Left lung (tissue), 14 donors: ENCODE data around the gene IKBKE. TPM values are rescaled to one million over a fixed set of nuclear protein-coding genes. Genes with fewer than 3 reads are reported as not detected.

ENCODE experiments used
- ATAC-seq: fragments of 200-7000 bp; cut with Tn5 transposase; one replicate; pipeline ENCODE4 v1.9.1; 2020; ENCODE audit warnings: moderate library complexity
- DNase-seq, 4 donors: peaks; one replicate each; pipeline ENCODE4 v3.0.0-alpha.2; 2013 to 2020
- H3K27ac ChIP-seq, 2 donors: fragments of 200-600 bp; sonication (generic) in 1 of 2; one replicate each; pipeline versions ENCODE4 v1.5.0 to v1.8.0; 2020 to 2021
- H3K27me3 ChIP-seq, 2 donors: fragments of 200-600 bp; sonication (generic) in 1 of 2; one replicate each; pipeline versions ENCODE4 v1.5.0 to v1.8.0; 2020 to 2021
- H3K36me3 ChIP-seq, 2 donors: fragments of 200-600 bp; sonication (generic) in 1 of 2; one replicate each; pipeline versions ENCODE4 v1.5.0 to v1.8.0; 2020 to 2021
- H3K4me1 ChIP-seq, 2 donors: fragments of 200-600 bp; one replicate each; pipeline ENCODE4 v1.8.0; 2021
- H3K4me3 ChIP-seq, 2 donors: fragments of 200-600 bp; sonication (generic) in 1 of 2; one replicate each; pipeline versions ENCODE4 v1.5.0 to v1.8.0; 2020 to 2021; ENCODE audit warnings: mild to moderate bottlenecking in 1 of 2
- H3K9me3 ChIP-seq, 2 donors: fragments of 200-600 bp; sonication (generic) in 1 of 2; one replicate each; pipeline versions ENCODE4 v1.5.0 to v1.8.0; 2020 to 2021
- CTCF ChIP-seq, 2 donors: fragments of 200-600 bp; sonication (generic) in 1 of 2; IDR thresholded peaks; one replicate each; pipeline versions ENCODE4 v1.5.0 to v1.8.0; 2021; ENCODE audit warnings: antibody characterized with exemption in 2 of 2
- intact Hi-C, 2 donors: fragments of 100-400 bp; cut with DNase I; formaldehyde crosslinking; loops; one replicate each; pipeline versions ENCODE4 v1.11.2 to v1.14.2; 2022
- long read RNA-seq, 12 donors: library from polyadenylated mRNA in 2 of 12; unstranded in 2 of 12; transcript quantifications; one replicate each; pipeline ENCODE4 v2.0.0 and lab custom pipeline, GENCODE V29; 2019 to 2026
- polyA plus RNA-seq, 6 donors: library from polyadenylated mRNA; unstranded; fragments of 120-200 nt; gene quantifications; one replicate each; pipeline ENCODE4 v1.2.1, GENCODE V29; 2013; ENCODE audit not compliant: insufficient read length in 6 of 6
- total RNA-seq, 2 donors: library from RNA; stranded (reverse); fragmentation: NEBNext Ultra II Directional; extraction: Animal tissue kit (Norgen Biotek cat#: 25700); gene quantifications; one replicate each; pipeline ENCODE4 v1.2.1, GENCODE V29; 2021
- donor health status: DM: no; HTN: yes; CAD: no.
- donor health status: DM: no; HTN: no; CAD: no.

Gene IKBKE
- total RNA-seq (10 to 100 TPM in 1 of 2 donors, 1 to 10 TPM in 1; 8.7 to 17.8 TPM), polyA plus RNA-seq (1 to 10 TPM; 4.7 to 9.4 (median 6.7) TPM)
- long read RNA-seq, donor 1, partial matches to known transcripts: 0 of 5 reads
- long read RNA-seq, donor 1, other reads (novel, unspliced or antisense): 0 of 5 reads
- long read RNA-seq, donor 2: 0 reads
- long read RNA-seq, donor 3: 0 reads
- long read RNA-seq, donor 4, partial matches to known transcripts: 0 of 3 reads
- long read RNA-seq, donor 4, other reads (novel, unspliced or antisense): 3 of 3 reads
- long read RNA-seq, donor 5: 0 reads
- long read RNA-seq, donor 6, partial matches to known transcripts: 0 of 1 reads
- long read RNA-seq, donor 6, other reads (novel, unspliced or antisense): 0 of 1 reads
- long read RNA-seq, donor 7: 0 reads
- long read RNA-seq, donor 8, partial matches to known transcripts: 0 of 4 reads
- long read RNA-seq, donor 8, other reads (novel, unspliced or antisense): 0 of 4 reads
- long read RNA-seq, donor 9: 0 reads
- long read RNA-seq, donor 10, partial matches to known transcripts: 2 of 9 reads
- long read RNA-seq, donor 10, other reads (novel, unspliced or antisense): 1 of 9 reads
- long read RNA-seq, donor 11: 0 reads
- long read RNA-seq, donor 12: 0 reads

DNA sequence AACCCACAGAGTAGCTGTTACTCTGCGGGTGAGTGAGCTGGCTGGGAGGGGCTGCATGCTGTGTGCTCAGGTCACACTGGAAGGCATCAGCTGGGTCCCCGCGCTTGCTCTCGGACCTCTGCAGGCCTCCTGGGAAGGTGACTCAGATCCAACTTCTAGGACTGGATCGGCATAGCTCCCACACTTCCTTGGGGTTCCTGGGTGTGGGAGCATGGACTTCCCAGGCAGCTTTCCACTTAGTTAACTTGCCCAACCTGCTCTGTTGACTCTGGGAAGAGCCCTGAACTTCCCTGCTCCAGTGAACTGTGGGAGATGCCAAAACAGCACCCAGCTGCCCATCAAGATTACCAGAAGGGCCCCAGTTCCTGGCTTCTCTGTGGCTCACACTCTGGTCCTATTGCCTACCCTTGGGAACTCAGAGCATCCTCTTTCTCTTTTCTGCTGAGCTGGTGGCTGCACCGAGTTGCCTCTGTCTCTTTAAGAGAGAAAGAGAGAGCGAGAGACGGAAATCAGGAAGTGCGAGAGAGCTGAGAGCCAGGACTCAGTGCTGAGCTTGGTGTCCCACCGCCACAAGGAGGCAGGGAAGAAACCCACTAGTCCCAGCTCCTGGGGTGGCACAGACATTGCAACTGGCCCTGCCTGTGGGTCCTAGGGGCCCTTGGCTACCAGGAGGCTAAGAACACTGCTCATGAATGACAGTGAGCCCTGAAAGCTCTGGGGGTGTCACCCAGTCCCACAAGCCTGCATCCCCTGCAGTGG lies at the start of gene IKBKE:
IKBKE (plus strand) TSS at position 544 of the 759 bp plus-strand sequence. CDS start 2,752 bp downstream, outside the sequence.
- H3K4me1 ChIP-seq: peaks cover 25 to 78% of the 10 kb centered on the region in 2 donors
- H3K9me3 ChIP-seq: no peaks in the 10 kb centered on the region
- DNase-seq: peak; percentile 54 to 78 (median 64)
- intact Hi-C loops: no loop called here
- peaks cover 0 to 15% of the 10 kb centered on the region in 2 donors for H3K36me3 ChIP-seq
- no peaks in the 10 kb centered on the region for H3K27me3 ChIP-seq
- peak in 1 of 2 donors; percentile 28 for TF ChIP-seq CTCF (IDR thresholded peaks at IDR 0.05)
- H3K27ac ChIP-seq: peak within 1 kb of the TSS; percentile 69 to 76
- peak; percentile 79 for ATAC-seq
- H3K4me3 ChIP-seq: peak within 1 kb of the TSS; percentile 61 to 72

DNA sequence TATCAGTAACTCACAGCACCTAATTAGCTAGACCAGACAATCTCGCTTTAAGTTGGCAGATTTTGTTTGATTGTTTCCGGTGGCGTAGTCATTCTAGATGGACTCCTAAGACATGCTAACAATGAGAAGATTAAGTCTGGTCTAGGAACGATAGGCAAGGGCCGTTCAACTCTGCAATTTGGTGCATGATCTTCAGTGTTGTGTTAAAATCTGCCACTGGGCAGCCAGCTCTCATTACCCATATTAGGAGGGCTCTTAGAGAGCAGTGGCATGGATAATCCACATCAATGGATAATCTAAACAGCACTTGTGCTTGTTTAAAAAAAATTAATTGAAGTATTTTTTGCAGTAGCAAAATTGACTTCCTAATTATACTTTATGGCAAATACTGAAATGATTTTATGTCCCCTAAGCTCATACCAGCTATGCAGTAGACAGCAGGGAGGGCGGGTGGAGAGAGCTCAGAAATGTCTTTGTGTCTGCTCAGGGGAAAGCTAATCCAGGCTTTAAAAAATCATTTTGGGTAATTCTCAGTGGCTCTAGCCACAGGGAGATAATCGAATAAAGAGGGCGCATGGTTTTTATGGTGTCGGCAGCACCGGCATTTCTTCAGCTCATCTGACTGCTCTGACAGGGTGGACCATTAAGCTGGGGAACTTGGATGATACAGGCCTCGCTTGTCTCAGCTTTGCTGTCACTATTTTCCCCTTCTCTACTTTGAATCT lies 48.5 kb upstream of the IKBKE start:
- Histone ChIP-seq H3K4me3 (no peak overlapping the region), H3K4me1 (peaks cover 0 to 6% of the 10 kb centered on the region in 2 donors), H3K9me3 (no peaks in the 10 kb centered on the region), H3K27me3 (no peaks in the 10 kb centered on the region), H3K36me3 (peaks cover 0 to 77% of the 10 kb centered on the region in 2 donors), H3K27ac (no peak overlapping the region)
- intact Hi-C loops: no loop called here
- DNase-seq (no peak), ATAC-seq (no peak)
- TF ChIP-seq CTCF (IDR thresholded peaks at IDR 0.05): no peak

- intact Hi-C loops: no loop called here
- DNase-seq (no peak), ATAC-seq (no peak)
- Histone ChIP-seq H3K9me3 (no peaks in the 10 kb centered on the region), H3K27me3 (no peaks in the 10 kb centered on the region), H3K27ac (no peak overlapping the region), H3K4me1 (peaks cover 0 to 6% of the 10 kb centered on the region in 2 donors), H3K36me3 (peaks cover 0 to 77% of the 10 kb centered on the region in 2 donors), H3K4me3 (no peak overlapping the region)
- TF ChIP-seq CTCF (IDR thresholded peaks at IDR 0.05): no peak
Observed at GRCh38 chr1:206422525-206422924, 47.8 kb upstream of the IKBKE start.

- H3K27ac ChIP-seq: no peak overlapping the region
- TF ChIP-seq CTCF (IDR thresholded peaks at IDR 0.05): no peak
- peaks cover 0 to 16% of the 10 kb centered on the region in 2 donors for H3K4me1 ChIP-seq
- H3K4me3 ChIP-seq: no peak overlapping the region
- no peaks in the 10 kb centered on the region for H3K27me3 ChIP-seq
- intact Hi-C loops: no loop called here
- peaks cover 0 to 90% of the 10 kb centered on the region in 2 donors for H3K36me3 ChIP-seq
- DNase-seq (no peak), ATAC-seq (no peak)
- H3K9me3 ChIP-seq: no peaks in the 10 kb centered on the region
Observed at GRCh38 chr1:206427291-206427690, 43.0 kb upstream of the IKBKE start.
